ENCODE measurements around the gene NFYA. TPM values are rescaled to one million over a fixed set of nuclear protein-coding genes. Genes with fewer than 3 reads are reported as not detected.

The NFYA gene
- polyA plus RNA-seq, 3 donors: 9.7 to 21.4 (median 10.7) TPM

GRCh38 chr6:41047745-41048732 is 24.7 kb upstream of the NFYA start:
- no peak overlapping the region for H3K27ac ChIP-seq (ENCODE audit: low read depth in 1 of 2, low read length in 2 of 2)
- H2AFZ ChIP-seq (ENCODE audit: insufficient read depth, low read depth, low read length, poor library complexity, severe bottlenecking): no peak overlapping the region
- 93% methylated on average over 6 of the region's 9 CpGs for WGBS (ENCODE audit: insufficient coverage)
- Mint-ChIP-seq H3K4me3 (no peak overlapping the region), H3K4me1 (peaks cover 16% of the 10 kb centered on the region), H3K27me3 (ENCODE audit: low read depth in 3 of 3) (peaks cover 0 to 4% (median 0%) of the 10 kb centered on the region in 3 donors), H3K27ac (no peak overlapping the region), H3K9me3 (peaks cover 0 to 2% (median 0%) of the 10 kb centered on the region in 7 donors), H3K36me3 (peaks cover 2 to 4% of the 10 kb centered on the region in 2 donors)
- no peak for DNase-seq
- H3K4me2 ChIP-seq (replicated peaks; ENCODE audit: extremely low read depth, low read length, poor library complexity, severe bottlenecking): no peak overlapping the region
- peaks cover 19% of the 10 kb centered on the region in 2 donors for H3K4me1 ChIP-seq (ENCODE audit: control insufficient read depth in 1 of 2, insufficient read depth in 2 of 2, low read length in 2 of 2)
- no peaks in the 10 kb centered on the region for H3K36me3 ChIP-seq (replicated peaks in 1 of 2; ENCODE audit: control insufficient read depth in 1 of 2, insufficient read depth in 2 of 2, low read length in 2 of 2)
- H3K4me3 ChIP-seq (replicated peaks in 1 of 3; ENCODE audit: low read depth in 2 of 3, low read length in 3 of 3): no peak overlapping the region
- no peaks in the 10 kb centered on the region for H3K27me3 ChIP-seq (ENCODE audit: control insufficient read depth in 2 of 2, insufficient read depth in 2 of 2, low read length in 2 of 2)
- intact Hi-C loops (cut with micrococcal nuclease): no loop called here
- H3K79me2 ChIP-seq (ENCODE audit: insufficient read depth, low read length): no peaks in the 10 kb centered on the region
- H3K9me3 ChIP-seq (replicated peaks in 1 of 2; ENCODE audit: control insufficient read depth in 1 of 2, insufficient read depth in 1 of 2, low read length in 2 of 2): no peaks in the 10 kb centered on the region
- H4K20me1 ChIP-seq (ENCODE audit: insufficient read depth, low read length): no peaks in the 10 kb centered on the region
- no peak for TF ChIP-seq CTCF (IDR thresholded peaks at IDR 0.05)
- no peak overlapping the region for H3K9ac ChIP-seq (ENCODE audit: insufficient read depth, low read length, poor library complexity, severe bottlenecking)

GRCh38 chr6:41049521-41049920 is 23.3 kb upstream of the NFYA start:
- Histone ChIP-seq H3K9me3 (replicated peaks in 1 of 2; ENCODE audit: control insufficient read depth in 1 of 2, insufficient read depth in 1 of 2, low read length in 2 of 2) (no peaks in the 10 kb centered on the region), H3K27ac (ENCODE audit: low read depth in 1 of 2, low read length in 2 of 2) (no peak overlapping the region), H3K79me2 (ENCODE audit: insufficient read depth, low read length) (no peaks in the 10 kb centered on the region), H3K36me3 (replicated peaks in 1 of 2; ENCODE audit: control insufficient read depth in 1 of 2, insufficient read depth in 2 of 2, low read length in 2 of 2) (no peaks in the 10 kb centered on the region), H3K27me3 (ENCODE audit: control insufficient read depth in 2 of 2, insufficient read depth in 2 of 2, low read length in 2 of 2) (no peaks in the 10 kb centered on the region), H3K4me2 (replicated peaks; ENCODE audit: extremely low read depth, low read length, poor library complexity, severe bottlenecking) (no peak overlapping the region), H3K4me1 (ENCODE audit: control insufficient read depth in 1 of 2, insufficient read depth in 2 of 2, low read length in 2 of 2) (peaks cover 19% of the 10 kb centered on the region in 2 donors), H3K9ac (ENCODE audit: insufficient read depth, low read length, poor library complexity, severe bottlenecking) (no peak overlapping the region), H4K20me1 (ENCODE audit: insufficient read depth, low read length) (no peaks in the 10 kb centered on the region), H3K4me3 (replicated peaks in 1 of 3; ENCODE audit: low read depth in 2 of 3, low read length in 3 of 3) (no peak overlapping the region), H2AFZ (ENCODE audit: insufficient read depth, low read depth, low read length, poor library complexity, severe bottlenecking) (no peak overlapping the region)
- H3K9me3 Mint-ChIP-seq: peaks cover 0 to 2% (median 0%) of the 10 kb centered on the region in 7 donors
- H3K27ac Mint-ChIP-seq: peak overlapping the region in 1 of 7 donors; percentile 32
- peaks cover 2 to 4% of the 10 kb centered on the region in 2 donors for H3K36me3 Mint-ChIP-seq
- no peak for DNase-seq
- no peak for TF ChIP-seq CTCF (IDR thresholded peaks at IDR 0.05)
- intact Hi-C loops (cut with micrococcal nuclease): no loop called here
- peaks cover 0 to 4% (median 4%) of the 10 kb centered on the region in 3 donors for H3K27me3 Mint-ChIP-seq (ENCODE audit: low read depth in 3 of 3)
- H3K4me1 Mint-ChIP-seq: peaks cover 16% of the 10 kb centered on the region
- no peak overlapping the region for H3K4me3 Mint-ChIP-seq
- 71% methylated on average over 1 of the region's 1 CpG for WGBS (ENCODE audit: insufficient coverage)

All from CD14-positive monocyte (primary cell).